Ishikawa (cell line): ENCODE measurements around the gene CYP4F12.

ENCODE experiments used
- CEBPB ChIP-seq: IDR thresholded peaks from 2 replicates; pipeline ENCODE4 v1.6.1; 2012
- CREB1 ChIP-seq: IDR thresholded peaks from 2 replicates; pipeline ENCODE4 v1.6.1; 2012; ENCODE audit warnings: low read depth
- EGR1 ChIP-seq: IDR thresholded peaks from 2 replicates; pipeline ENCODE4 v1.6.1; 2012
- EP300 ChIP-seq: IDR thresholded peaks from 2 replicates; pipeline ENCODE4 v1.6.1; 2012; ENCODE audit warnings: borderline replicate concordance
- FOXM1 ChIP-seq: IDR thresholded peaks from 2 replicates; pipeline ENCODE4 v1.6.1; 2012; ENCODE audit warnings: low read depth, borderline replicate concordance
- MAX ChIP-seq: IDR thresholded peaks from 2 replicates; pipeline ENCODE4 v1.6.1; 2012
- NFIC ChIP-seq: IDR thresholded peaks from 2 replicates; pipeline ENCODE4 v1.6.1; 2012
- RAD21 ChIP-seq: IDR thresholded peaks from 2 replicates; pipeline ENCODE4 v1.6.1; 2012; ENCODE audit warnings: low read depth
- TCF12 ChIP-seq: IDR thresholded peaks from 2 replicates; pipeline ENCODE4 v1.6.1; 2012; ENCODE audit warnings: low read depth
- TEAD4 ChIP-seq: IDR thresholded peaks from 2 replicates; pipeline ENCODE4 v1.6.1; 2012
- USF1 ChIP-seq: IDR thresholded peaks from 2 replicates; pipeline ENCODE4 v1.6.1; 2012
- YY1 ChIP-seq: IDR thresholded peaks from 2 replicates; pipeline ENCODE4 v1.6.1; 2012; ENCODE audit warnings: low read depth
- ZBTB7A ChIP-seq: IDR thresholded peaks from 2 replicates; pipeline ENCODE4 v1.6.1; 2012; ENCODE audit warnings: low read depth
- TF ChIP-seq, protein P1 (sequence below): IDR thresholded peaks from 2 replicates; pipeline ENCODE4 v1.6.1; 2012; ENCODE audit warnings: low read depth, mild to moderate bottlenecking

CYP4F12 gene

GRCh38 chr19:15636026-15636425, 36.9 kb upstream of the CYP4F12 start:
- TF ChIP-seq RAD21: no peak
- TF ChIP-seq, protein P1, sequence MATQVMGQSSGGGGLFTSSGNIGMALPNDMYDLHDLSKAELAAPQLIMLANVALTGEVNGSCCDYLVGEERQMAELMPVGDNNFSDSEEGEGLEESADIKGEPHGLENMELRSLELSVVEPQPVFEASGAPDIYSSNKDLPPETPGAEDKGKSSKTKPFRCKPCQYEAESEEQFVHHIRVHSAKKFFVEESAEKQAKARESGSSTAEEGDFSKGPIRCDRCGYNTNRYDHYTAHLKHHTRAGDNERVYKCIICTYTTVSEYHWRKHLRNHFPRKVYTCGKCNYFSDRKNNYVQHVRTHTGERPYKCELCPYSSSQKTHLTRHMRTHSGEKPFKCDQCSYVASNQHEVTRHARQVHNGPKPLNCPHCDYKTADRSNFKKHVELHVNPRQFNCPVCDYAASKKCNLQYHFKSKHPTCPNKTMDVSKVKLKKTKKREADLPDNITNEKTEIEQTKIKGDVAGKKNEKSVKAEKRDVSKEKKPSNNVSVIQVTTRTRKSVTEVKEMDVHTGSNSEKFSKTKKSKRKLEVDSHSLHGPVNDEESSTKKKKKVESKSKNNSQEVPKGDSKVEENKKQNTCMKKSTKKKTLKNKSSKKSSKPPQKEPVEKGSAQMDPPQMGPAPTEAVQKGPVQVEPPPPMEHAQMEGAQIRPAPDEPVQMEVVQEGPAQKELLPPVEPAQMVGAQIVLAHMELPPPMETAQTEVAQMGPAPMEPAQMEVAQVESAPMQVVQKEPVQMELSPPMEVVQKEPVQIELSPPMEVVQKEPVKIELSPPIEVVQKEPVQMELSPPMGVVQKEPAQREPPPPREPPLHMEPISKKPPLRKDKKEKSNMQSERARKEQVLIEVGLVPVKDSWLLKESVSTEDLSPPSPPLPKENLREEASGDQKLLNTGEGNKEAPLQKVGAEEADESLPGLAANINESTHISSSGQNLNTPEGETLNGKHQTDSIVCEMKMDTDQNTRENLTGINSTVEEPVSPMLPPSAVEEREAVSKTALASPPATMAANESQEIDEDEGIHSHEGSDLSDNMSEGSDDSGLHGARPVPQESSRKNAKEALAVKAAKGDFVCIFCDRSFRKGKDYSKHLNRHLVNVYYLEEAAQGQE: no peak
- TF ChIP-seq CEBPB: no peak
- TF ChIP-seq TCF12: no peak

DNA sequence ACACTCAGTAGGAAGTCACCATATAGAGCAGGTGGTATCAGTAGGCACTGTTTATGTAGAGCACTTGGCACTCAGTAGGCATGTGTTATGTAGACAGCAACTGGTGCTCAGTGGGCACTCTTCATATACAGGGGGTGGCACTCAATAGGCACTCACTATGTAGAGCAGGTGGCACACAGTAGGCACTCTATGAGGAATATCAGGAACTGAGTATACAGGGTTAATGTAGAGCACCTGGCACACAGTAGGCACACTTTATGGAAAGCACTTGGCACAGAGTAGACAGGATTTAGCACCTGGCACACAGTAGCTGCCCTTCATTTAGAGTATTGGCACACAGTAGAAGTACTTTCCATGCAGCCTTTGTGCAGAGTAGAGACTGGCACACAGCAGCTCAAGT, 33.3 kb upstream of the CYP4F12 start:
- TF ChIP-seq RAD21: no peak
- TF ChIP-seq, protein P1: no peak

- no peak for TF ChIP-seq EGR1
- TF ChIP-seq ZBTB7A: no peak
- no peak for TF ChIP-seq RAD21
- TF ChIP-seq CEBPB: no peak
- TF ChIP-seq TCF12: 0 out of 2 replicates have a peak, but pooled peaks have one; percentile 17
- TF ChIP-seq, protein P1: no peak
- no peak for TF ChIP-seq USF1
- TF ChIP-seq NFIC: peak; percentile 80
- TF ChIP-seq FOXM1: no peak
- TF ChIP-seq MAX: no peak
- no peak for TF ChIP-seq EP300
- TF ChIP-seq CREB1: no peak
- TF ChIP-seq TEAD4: no peak
Measured at GRCh38 chr19:15640294-15640903, 32.5 kb upstream of the CYP4F12 start, which contains the start of gene CYP4F3. TSS of gene CYP4F3 (plus strand) at chr19:15640897. CDS start at chr19:15641416, 519 bp downstream.

DNA sequence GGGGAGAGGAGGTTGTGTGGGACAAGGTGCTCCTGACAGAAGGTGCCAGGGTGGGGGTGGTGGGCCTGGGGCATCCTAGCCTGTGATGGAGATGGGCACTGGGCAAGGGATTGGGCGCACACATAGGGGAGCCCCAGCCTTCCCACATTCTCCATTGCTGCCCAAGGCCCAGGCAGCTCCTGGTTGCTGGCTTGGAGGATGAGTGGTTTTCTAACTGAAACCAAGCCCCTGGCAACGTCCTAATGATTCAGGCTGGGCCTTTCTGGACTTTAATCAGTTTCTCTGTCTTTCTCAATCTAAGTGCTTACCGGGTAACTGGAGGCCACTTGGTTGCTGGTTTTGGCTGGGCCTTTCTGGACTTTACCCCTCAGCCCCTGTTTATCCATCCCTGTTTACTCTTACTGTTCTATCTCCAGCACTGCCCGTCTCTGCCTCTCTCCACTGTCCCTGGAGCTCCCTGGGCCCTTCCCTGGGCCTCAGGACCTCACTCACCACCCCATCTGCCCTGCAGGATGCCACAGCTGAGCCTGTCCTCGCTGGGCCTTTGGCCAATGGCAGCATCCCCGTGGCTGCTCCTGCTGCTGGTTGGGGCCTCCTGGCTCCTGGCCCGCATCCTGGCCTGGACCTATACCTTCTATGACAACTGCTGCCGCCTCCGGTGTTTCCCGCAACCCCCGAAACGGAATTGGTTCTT, 31.8 kb upstream of the CYP4F12 start:
- no peak for TF ChIP-seq YY1
- no peak for TF ChIP-seq FOXM1
- TF ChIP-seq NFIC: no peak
- no peak for TF ChIP-seq ZBTB7A
- TF ChIP-seq EP300: no peak
- no peak for TF ChIP-seq CEBPB
- no peak for TF ChIP-seq TCF12
- TF ChIP-seq CREB1: no peak

DNA sequence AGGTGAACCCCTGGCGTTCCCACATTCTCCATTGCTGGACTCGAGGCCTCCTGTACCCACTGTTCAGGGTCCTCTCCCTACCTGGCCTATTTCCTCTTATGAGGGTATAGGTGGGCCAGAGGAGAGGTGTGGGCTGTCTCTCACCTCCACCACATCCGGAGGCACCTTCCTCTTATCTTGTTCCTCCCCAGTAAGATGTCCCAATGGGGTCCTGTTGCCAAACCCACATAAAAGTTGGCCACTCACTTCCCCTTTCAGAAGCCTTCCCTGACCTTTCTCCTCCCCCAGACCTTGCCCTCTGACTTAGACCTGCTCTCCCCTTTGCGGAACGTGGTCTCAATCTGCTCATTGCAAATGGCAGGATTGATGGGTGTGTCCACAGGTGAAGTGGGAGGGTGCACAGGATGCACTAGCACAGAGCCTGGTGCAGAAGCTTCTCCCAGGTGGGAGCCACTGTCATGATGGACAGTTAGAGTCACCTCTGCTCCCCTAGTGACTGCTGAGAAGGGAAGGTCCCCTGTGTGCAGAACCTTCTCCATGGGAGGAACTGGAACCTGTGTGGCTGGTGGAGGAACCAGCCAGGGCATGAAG, 30.9 kb upstream of the CYP4F12 start:
- TF ChIP-seq TEAD4 (no peak), MAX (no peak), USF1 (no peak), FOXM1 (no peak), ZBTB7A (no peak)
